Neural progenitor cell (in vitro differentiated cells): ENCODE measurements around the gene TSTD1.
A peak's percentile ranks its signal among the peaks of the same experiment; 100 is the strongest.

Source experiments
- EZH2 ChIP-seq: fragments of 200-600 bp; sonication (generic); IDR thresholded peaks from 2 replicates; pipeline ENCODE4 v1.6.1; 2017; ENCODE audit warnings: antibody characterized with exemption, mild to moderate bottlenecking, moderate library complexity
- TF ChIP-seq, protein P1 (sequence below): fragments of 200-600 bp; sonication (generic); IDR thresholded peaks from 2 replicates; pipeline ENCODE4 v1.5.1; 2017; ENCODE audit warnings: antibody characterized with exemption, mild to moderate bottlenecking

DNA sequence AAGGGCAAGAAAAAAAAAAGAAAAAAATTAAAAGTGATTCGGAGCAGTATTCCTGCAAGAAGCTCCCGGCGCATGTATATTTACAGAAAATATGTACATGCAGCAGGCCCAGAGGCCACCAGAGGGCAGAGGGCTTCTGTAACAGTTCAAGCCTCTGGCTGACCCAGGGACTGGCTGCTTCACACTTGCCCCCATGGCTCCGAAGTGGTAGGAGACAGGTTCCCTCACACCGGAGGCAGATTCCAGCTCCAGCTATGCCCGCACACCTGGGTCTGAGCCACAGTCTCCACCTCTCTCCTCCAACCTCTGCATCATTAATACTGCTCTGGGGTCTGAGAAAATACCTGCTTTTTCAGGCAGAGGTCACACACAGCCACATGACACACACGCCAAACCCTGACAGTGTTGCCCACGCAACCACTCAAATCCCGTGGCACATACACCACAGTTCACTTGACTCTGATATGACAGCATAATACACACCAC is 33.2 kb upstream of the TSTD1 start:
- TF ChIP-seq, protein P1, sequence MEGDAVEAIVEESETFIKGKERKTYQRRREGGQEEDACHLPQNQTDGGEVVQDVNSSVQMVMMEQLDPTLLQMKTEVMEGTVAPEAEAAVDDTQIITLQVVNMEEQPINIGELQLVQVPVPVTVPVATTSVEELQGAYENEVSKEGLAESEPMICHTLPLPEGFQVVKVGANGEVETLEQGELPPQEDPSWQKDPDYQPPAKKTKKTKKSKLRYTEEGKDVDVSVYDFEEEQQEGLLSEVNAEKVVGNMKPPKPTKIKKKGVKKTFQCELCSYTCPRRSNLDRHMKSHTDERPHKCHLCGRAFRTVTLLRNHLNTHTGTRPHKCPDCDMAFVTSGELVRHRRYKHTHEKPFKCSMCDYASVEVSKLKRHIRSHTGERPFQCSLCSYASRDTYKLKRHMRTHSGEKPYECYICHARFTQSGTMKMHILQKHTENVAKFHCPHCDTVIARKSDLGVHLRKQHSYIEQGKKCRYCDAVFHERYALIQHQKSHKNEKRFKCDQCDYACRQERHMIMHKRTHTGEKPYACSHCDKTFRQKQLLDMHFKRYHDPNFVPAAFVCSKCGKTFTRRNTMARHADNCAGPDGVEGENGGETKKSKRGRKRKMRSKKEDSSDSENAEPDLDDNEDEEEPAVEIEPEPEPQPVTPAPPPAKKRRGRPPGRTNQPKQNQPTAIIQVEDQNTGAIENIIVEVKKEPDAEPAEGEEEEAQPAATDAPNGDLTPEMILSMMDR: peak; percentile 71
- TF ChIP-seq EZH2: no peak
